ENCODE results near the gene TBKBP1.

GRCh38 chr17:47701608-47702007 lies 7.6 kb downstream of the TBKBP1 start:
- no peak for TF ChIP-seq HDAC2 (IDR thresholded peaks at IDR 0.05)
- TF ChIP-seq MAX (IDR thresholded peaks at IDR 0.05): no peak

All from A549 (cell line).